ENCODE measurements around the gene LYG1. TPM values are rescaled to one million over a fixed set of nuclear protein-coding genes. Genes with fewer than 3 reads are reported as not detected.

Gene LYG1
- total and polyA plus RNA-seq, 9 of the 15 experiments (the other 6 are each of a cell fraction or from before 2014, with no cell fraction given) = 0.64 to 2.6 (median 1.2) TPM

GRCh38 chr2:99337113-99338028 lies 36.4 kb upstream of the LYG1 start, which contains the start of gene EIF5B (continued):
- TF ChIP-seq ARID3A (IDR thresholded peaks at IDR 0.05; ENCODE audit: borderline replicate concordance, low read depth, low read length) = no peak
- TF ChIP-seq ZEB2 (IDR thresholded peaks at IDR 0.05) = no peak
- no peak for TF ChIP-seq MIER1 (IDR thresholded peaks at IDR 0.05; ENCODE audit: low read depth)
- TF ChIP-seq IFI16 (CRISPR knock-in tag; IDR thresholded peaks at IDR 0.05) = no peak
- TF ChIP-seq CAMTA2 (CRISPR knock-in tag; conservative IDR thresholded peaks at IDR 0.05) = no peak
- TF ChIP-seq, protein P1, sequence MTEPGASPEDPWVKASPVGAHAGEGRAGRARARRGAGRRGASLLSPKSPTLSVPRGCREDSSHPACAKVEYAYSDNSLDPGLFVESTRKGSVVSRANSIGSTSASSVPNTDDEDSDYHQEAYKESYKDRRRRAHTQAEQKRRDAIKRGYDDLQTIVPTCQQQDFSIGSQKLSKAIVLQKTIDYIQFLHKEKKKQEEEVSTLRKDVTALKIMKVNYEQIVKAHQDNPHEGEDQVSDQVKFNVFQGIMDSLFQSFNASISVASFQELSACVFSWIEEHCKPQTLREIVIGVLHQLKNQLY (CRISPR knock-in tag; conservative IDR thresholded peaks at IDR 0.05) = no peak
- no peak for TF ChIP-seq BRF2 (IDR thresholded peaks at IDR 0.05; ENCODE audit: borderline replicate concordance, insufficient read depth, insufficient read length)
- no peak for TF ChIP-seq HNRNPUL1 (IDR thresholded peaks at IDR 0.05; ENCODE audit: low read length)
- TF ChIP-seq HDAC2 (IDR thresholded peaks at IDR 0.05) = peak; percentile 71
- TF ChIP-seq ZBTB7A (IDR thresholded peaks at IDR 0.05; ENCODE audit: borderline replicate concordance, control insufficient read depth, low read depth, low read length) = no peak; the same call in 1 of the 2 replicates
- peak; percentile 93 for TF ChIP-seq TFAP4 (CRISPR knock-in tag; IDR thresholded peaks at IDR 0.05; ENCODE audit: borderline replicate concordance)
- TF ChIP-seq ZNF586 (CRISPR knock-in tag; conservative IDR thresholded peaks at IDR 0.05) = no peak
- no peak for TF ChIP-seq ZKSCAN3 (CRISPR knock-in tag; IDR thresholded peaks at IDR 0.05)
- TF ChIP-seq POLR3A (IDR thresholded peaks at IDR 0.05; ENCODE audit: borderline replicate concordance, extremely low read depth, insufficient read depth, insufficient read length) = no peak
- TF ChIP-seq JUN (IDR thresholded peaks at IDR 0.05; ENCODE audit: borderline replicate concordance, low read depth, low read length) = peak; percentile 66; the same call in 1 of the 2 replicates
- no peak for TF ChIP-seq JUN (CRISPR knock-in tag; IDR thresholded peaks at IDR 0.05; ENCODE audit: borderline replicate concordance)
- TF ChIP-seq ZNF699 (CRISPR knock-in tag; IDR thresholded peaks at IDR 0.05; ENCODE audit: insufficient replicate concordance) = no peak
- TF ChIP-seq, protein P2, sequence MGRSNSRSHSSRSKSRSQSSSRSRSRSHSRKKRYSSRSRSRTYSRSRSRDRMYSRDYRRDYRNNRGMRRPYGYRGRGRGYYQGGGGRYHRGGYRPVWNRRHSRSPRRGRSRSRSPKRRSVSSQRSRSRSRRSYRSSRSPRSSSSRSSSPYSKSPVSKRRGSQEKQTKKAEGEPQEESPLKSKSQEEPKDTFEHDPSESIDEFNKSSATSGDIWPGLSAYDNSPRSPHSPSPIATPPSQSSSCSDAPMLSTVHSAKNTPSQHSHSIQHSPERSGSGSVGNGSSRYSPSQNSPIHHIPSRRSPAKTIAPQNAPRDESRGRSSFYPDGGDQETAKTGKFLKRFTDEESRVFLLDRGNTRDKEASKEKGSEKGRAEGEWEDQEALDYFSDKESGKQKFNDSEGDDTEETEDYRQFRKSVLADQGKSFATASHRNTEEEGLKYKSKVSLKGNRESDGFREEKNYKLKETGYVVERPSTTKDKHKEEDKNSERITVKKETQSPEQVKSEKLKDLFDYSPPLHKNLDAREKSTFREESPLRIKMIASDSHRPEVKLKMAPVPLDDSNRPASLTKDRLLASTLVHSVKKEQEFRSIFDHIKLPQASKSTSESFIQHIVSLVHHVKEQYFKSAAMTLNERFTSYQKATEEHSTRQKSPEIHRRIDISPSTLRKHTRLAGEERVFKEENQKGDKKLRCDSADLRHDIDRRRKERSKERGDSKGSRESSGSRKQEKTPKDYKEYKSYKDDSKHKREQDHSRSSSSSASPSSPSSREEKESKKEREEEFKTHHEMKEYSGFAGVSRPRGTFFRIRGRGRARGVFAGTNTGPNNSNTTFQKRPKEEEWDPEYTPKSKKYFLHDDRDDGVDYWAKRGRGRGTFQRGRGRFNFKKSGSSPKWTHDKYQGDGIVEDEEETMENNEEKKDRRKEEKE (IDR thresholded peaks at IDR 0.05; ENCODE audit: borderline replicate concordance in 1 of 2, control insufficient read depth in 1 of 2, low read depth in 2 of 2, low read length in 1 of 2) = 0 out of 4 replicates have a peak, but pooled peaks of 1 of the 2 experiments have one; percentile 73
